IMR-90 (cell line): ENCODE measurements around the gene RASSF4. TPM values are rescaled to one million over a fixed set of nuclear protein-coding genes. Genes with fewer than 3 reads are reported as not detected.

Source experiments
- ATAC-seq: fragments of 200-7000 bp; cut with Tn5 transposase; 2 replicates; pipeline ENCODE4 v1.9.1; 2020; ENCODE audit warnings: low read depth, mild to moderate bottlenecking, moderate library complexity
- BruUV-seq: library from RNA; stranded (reverse); fragments of 400-500 nt; replicated peaks from 2 replicates; lab custom pipeline; 2021; lab: Mats Ljungman, UMichigan
- CTCF ChIA-PET: fragments of 300-600 bp; formaldehyde crosslinking; extraction: SDS; loops from one replicate; lab custom pipeline; 2021; ENCODE audit warnings: antibody characterized with exemption; lab: Yijun Ruan, JAX
- POLR2A ChIA-PET: fragments of 300-600 bp; sonication (Branson Sonifier 250); formaldehyde crosslinking; loops from one replicate; lab custom pipeline; 2022; ENCODE audit warnings: antibody characterized with exemption; ENCODE audit not compliant: unreplicated experiment; lab: Charles Lee
- DNase-seq: peaks from one replicate; pipeline ENCODE4 v3.0.0; 2013
- H2AFZ ChIP-seq: replicated peaks from 2 replicates; pipeline ENCODE3; 2013; ENCODE audit warnings: low read length, mild to moderate bottlenecking; ENCODE audit not compliant: poor library complexity
- H2AK5ac ChIP-seq: 2 replicates; pipeline ENCODE4 v1.6.1; 2013; ENCODE audit warnings: low read depth, low read length, inconsistent platforms
- H2AK9ac ChIP-seq: replicated peaks from 2 replicates; pipeline ENCODE3; 2013; ENCODE audit warnings: mild to moderate bottlenecking, low read depth, low read length, moderate library complexity; ENCODE audit not compliant: poor library complexity
- H2BK120ac ChIP-seq: 2 replicates; pipeline ENCODE4 v1.6.1; 2013; ENCODE audit warnings: low read depth, low read length, inconsistent platforms
- H2BK15ac ChIP-seq: 3 replicates; pipeline ENCODE4 v1.6.1; 2013; ENCODE audit warnings: low read depth, low read length, inconsistent platforms
- H2BK20ac ChIP-seq: 2 replicates; pipeline ENCODE4 v1.6.1; 2013; ENCODE audit warnings: low read depth, mild to moderate bottlenecking, inconsistent platforms, low read length, moderate library complexity
- H2BK5ac ChIP-seq: 2 replicates; pipeline ENCODE4 v1.6.1; 2013; ENCODE audit warnings: mild to moderate bottlenecking, low read depth, low read length, inconsistent platforms; ENCODE audit not compliant: poor library complexity, severe bottlenecking
- H3K14ac ChIP-seq: replicated peaks from 2 replicates; pipeline ENCODE4 v1.6.1; 2013; ENCODE audit warnings: low read depth, low read length, inconsistent platforms
- H3K18ac ChIP-seq: 2 replicates; pipeline ENCODE4 v1.6.1; 2013; ENCODE audit warnings: low read depth, low read length, control low read depth
- H3K23ac ChIP-seq: 2 replicates; pipeline ENCODE4 v1.6.1; 2013; ENCODE audit warnings: low read depth, low read length, inconsistent platforms
- H3K27ac ChIP-seq: 2 replicates; pipeline ENCODE4 v1.5.1; 2013; ENCODE audit warnings: mild to moderate bottlenecking, control low read depth, low read length; ENCODE audit not compliant: insufficient read depth
- H3K27me3 ChIP-seq: 2 replicates; pipeline ENCODE4 v1.6.1; 2013; ENCODE audit warnings: low read length; ENCODE audit not compliant: control insufficient read depth, insufficient read depth
- H3K36me3 ChIP-seq: 2 replicates; pipeline ENCODE4 v1.6.1; 2013; ENCODE audit warnings: low read length, mixed read lengths; ENCODE audit not compliant: control insufficient read depth, insufficient read depth
- H3K4ac ChIP-seq: 2 replicates; pipeline ENCODE4 v1.6.1; 2013; ENCODE audit warnings: low read depth, low read length, inconsistent platforms
- H3K4me1 ChIP-seq: 2 replicates; pipeline ENCODE4 v1.6.1; 2013; ENCODE audit warnings: low read length, mixed read lengths; ENCODE audit not compliant: control insufficient read depth, insufficient read depth
- H3K4me2 ChIP-seq: 2 replicates; pipeline ENCODE4 v1.6.1; 2013; ENCODE audit warnings: low read depth, mild to moderate bottlenecking, control low read depth, low read length, moderate library complexity
- H3K4me3 ChIP-seq: 2 replicates; pipeline ENCODE4 v1.5.1; 2013; ENCODE audit warnings: low read depth, mild to moderate bottlenecking, control low read depth, low read length, moderate library complexity; ENCODE audit not compliant: insufficient read depth
- H3K56ac ChIP-seq: 2 replicates; pipeline ENCODE4 v1.6.1; 2013; ENCODE audit warnings: low read length, inconsistent platforms; ENCODE audit not compliant: insufficient read depth; ENCODE audit errors: extremely low read depth
- H3K79me1 ChIP-seq, 2 experiments: 2 replicates each; pipeline ENCODE4 v1.6.1; 2013; ENCODE audit warnings: low read length in 2 of 2, inconsistent platforms in 1 of 2, low read depth in 1 of 2
- H3K9ac ChIP-seq: 2 replicates; pipeline ENCODE4 v1.6.1; 2013; ENCODE audit warnings: low read depth, low read length, control low read depth
- H3K9me1 ChIP-seq: 2 replicates; pipeline ENCODE4 v1.6.1; 2013; ENCODE audit warnings: low read length, inconsistent platforms; ENCODE audit not compliant: insufficient read depth
- H3K9me3 ChIP-seq: 2 replicates; pipeline ENCODE4 v1.6.1; 2013; ENCODE audit warnings: low read length; ENCODE audit not compliant: control insufficient read depth, insufficient read depth
- H4K20me1 ChIP-seq: 2 replicates; pipeline ENCODE4 v1.6.1; 2013; ENCODE audit warnings: low read length, inconsistent platforms; ENCODE audit not compliant: insufficient read depth
- H4K5ac ChIP-seq: 2 replicates; pipeline ENCODE4 v1.6.1; 2013; ENCODE audit warnings: mild to moderate bottlenecking, low read depth, low read length, control low read depth
- H4K8ac ChIP-seq, 2 experiments: 2 replicates each; pipeline ENCODE4 v1.6.1; 2013; ENCODE audit warnings: low read depth in 2 of 2, low read length in 2 of 2, control low read depth in 1 of 2, inconsistent platforms in 1 of 2
- H4K91ac ChIP-seq: 2 replicates; pipeline ENCODE4 v1.6.1; 2013; ENCODE audit warnings: low read depth, low read length, inconsistent platforms; ENCODE audit not compliant: insufficient read depth
- BHLHE40 ChIP-seq: fragments of 150-350 bp; IDR thresholded peaks from 2 replicates; pipeline ENCODE4 v1.6.1; 2016; ENCODE audit warnings: mild to moderate bottlenecking, low read depth, low read length
- CEBPB ChIP-seq: IDR thresholded peaks from 2 replicates; pipeline ENCODE4 v1.6.1; 2012; ENCODE audit warnings: low read depth, low read length, improper control_type of control experiment
- CHD1 ChIP-seq: IDR thresholded peaks from 2 replicates; pipeline ENCODE4 v1.6.1; 2012; ENCODE audit warnings: low read depth, low read length, improper control_type of control experiment
- CTCF ChIP-seq: conservative IDR thresholded peaks from 2 replicates; pipeline ENCODE4 v1.5.1; 2012; ENCODE audit warnings: mild to moderate bottlenecking, low read depth, low read length, improper control_type of control experiment
- ELK1 ChIP-seq: fragments of 150-350 bp; IDR thresholded peaks from 2 replicates; pipeline ENCODE4 v1.6.1; 2016; ENCODE audit warnings: low read depth, mild to moderate bottlenecking, low read length, moderate library complexity, borderline replicate concordance
- FOS ChIP-seq: fragments of 150-350 bp; IDR thresholded peaks from 2 replicates; pipeline ENCODE4 v1.6.1; 2016; ENCODE audit warnings: low read depth, low read length
- MAFK ChIP-seq: IDR thresholded peaks from 2 replicates; pipeline ENCODE4 v1.6.1; 2012; ENCODE audit warnings: low read depth, low read length, improper control_type of control experiment
- MAZ ChIP-seq: IDR thresholded peaks from 2 replicates; pipeline ENCODE4 v1.6.1; 2012; ENCODE audit warnings: low read depth, mild to moderate bottlenecking, low read length, improper control_type of control experiment, moderate library complexity, borderline replicate concordance
- MXI1 ChIP-seq: IDR thresholded peaks from 2 replicates; pipeline ENCODE4 v1.6.1; 2012; ENCODE audit warnings: low read depth, mild to moderate bottlenecking, low read length, moderate library complexity, borderline replicate concordance
- NFE2L2 ChIP-seq: fragments of 150-350 bp; IDR thresholded peaks from 2 replicates; pipeline ENCODE4 v1.6.1; 2016; ENCODE audit warnings: low read depth, mild to moderate bottlenecking, low read length
- POLR2A ChIP-seq: IDR thresholded peaks from 2 replicates; pipeline ENCODE4 v1.6.1; 2012; ENCODE audit warnings: mild to moderate bottlenecking, low read depth, low read length
- RAD21 ChIP-seq: IDR thresholded peaks from 2 replicates; pipeline ENCODE4 v1.6.1; 2012; ENCODE audit warnings: low read length, improper control_type of control experiment
- RCOR1 ChIP-seq: IDR thresholded peaks from 2 replicates; pipeline ENCODE4 v1.6.1; 2012; ENCODE audit warnings: mild to moderate bottlenecking, low read length, improper control_type of control experiment; ENCODE audit not compliant: insufficient replicate concordance
- RFX5 ChIP-seq: IDR thresholded peaks from 2 replicates; pipeline ENCODE4 v1.8.0; 2012; ENCODE audit warnings: low read depth, mild to moderate bottlenecking, low read length, moderate library complexity
- SMC3 ChIP-seq: fragments of 150-350 bp; IDR thresholded peaks from 2 replicates; pipeline ENCODE4 v1.6.1; 2016; ENCODE audit warnings: low read depth, mild to moderate bottlenecking, antibody characterized with exemption, low read length, moderate library complexity
- USF2 ChIP-seq: fragments of 150-350 bp; IDR thresholded peaks from 2 replicates; pipeline ENCODE4 v1.6.1; 2017; ENCODE audit warnings: mild to moderate bottlenecking, antibody characterized with exemption, low read length, low read depth
- WGBS, 2 experiments: methylation state at CpG; one replicate each; pipeline versions ENCODE4 v1.1.5 to v1.1.7; 2013; ENCODE audit warnings: missing lambda C conversion rate in 2 of 2; ENCODE audit not compliant: insufficient read length in 1 of 2; ENCODE audit errors: extremely low coverage in 2 of 2; 5-methylcytosine and 5-hydroxymethylcytosine counted together
- dilution Hi-C: fragments of 300-500 bp; cut with HindIII; formaldehyde crosslinking; loops from one replicate; pipeline ENCODE4 v1.14.3; 2018; ENCODE audit warnings: low sequenced_read_pairs; ENCODE audit not compliant: unreplicated experiment
- in situ Hi-C: fragments of 300-500 bp; cut with MboI; formaldehyde crosslinking; loops from 3 replicates; pipeline ENCODE4 v1.14.3; 2019; ENCODE audit warnings: low sequenced_read_pairs, inconsistent platforms, mixed read lengths
- intact Hi-C: fragments of 100-400 bp; cut with micrococcal nuclease; formaldehyde crosslinking; loops from 2 replicates; pipeline ENCODE4 v1.10.0; 2022
- polyA plus RNA-seq, 3 experiments: library from polyadenylated mRNA; depleted of rRNA; stranded (reverse); fragments of >200 nt; gene quantifications; 2 replicates each; pipeline ENCODE4 v1.2.3, GENCODE V29; 2012; ENCODE audit warnings: low replicate concordance in 1 of 3
- total RNA-seq: library from RNA; depleted of rRNA; stranded (reverse); fragments of >200 nt; gene quantifications from 2 replicates; pipeline ENCODE4 v1.2.3, GENCODE V29; 2012

The RASSF4 gene
- total and polyA plus RNA-seq, 2 of the 4 experiments (the other 2 are of a cell fraction), result 5.9 to 8.6 TPM

- H4K8ac ChIP-seq, result no peak overlapping the region
- ChIA-PET POLR2A (interaction anchor here (0.6 kb wide), 1 partner anchor 1812 kb away, joined by 3 read pairs; no protein-coding TSS in a partner anchor), CTCF (interaction anchor here (0.6 to 1.1 kb wide), 2 partner anchors 14 to 1947 kb away, joined by 3 to 4 read pairs; no protein-coding TSS in a partner anchor)
- no peak overlapping the region for H2BK5ac ChIP-seq
- H4K5ac ChIP-seq, result no peak overlapping the region
- peaks cover 3% of the 10 kb centered on the region; the same call in 1 of the 2 replicates for H3K4me1 ChIP-seq
- in situ Hi-C loops (no loop called here), dilution Hi-C loops (no loop called here), intact Hi-C loops (no loop called here)
- H2BK120ac ChIP-seq, result no peak overlapping the region
- no peak overlapping the region for H2BK20ac ChIP-seq
- no peak overlapping the region for H3K4ac ChIP-seq
- no peak overlapping the region for H3K27ac ChIP-seq
- no peak overlapping the region for H3K23ac ChIP-seq
- DNase-seq, result peak; percentile 63
- TF ChIP-seq RCOR1 (no peak), MAFK (no peak), POLR2A (no peak), ELK1 (no peak), SMC3 (no peak), MAZ (no peak), CHD1 (no peak), CEBPB (no peak), BHLHE40 (no peak), USF2 (no peak), FOS (no peak), RFX5 (no peak), NFE2L2 (no peak), MXI1 (no peak), CTCF (no peak), RAD21 (no peak)
- H3K9ac ChIP-seq, result no peak overlapping the region
- no peaks in the 10 kb centered on the region for H3K79me1 ChIP-seq
- H3K4me2 ChIP-seq, result no peak overlapping the region; the same call in 1 of the 2 replicates
- no peak overlapping the region for H2AK5ac ChIP-seq
- H3K4me3 ChIP-seq, result no peak overlapping the region
- no TSS peak for BruUV-seq
- no peak overlapping the region for H2BK15ac ChIP-seq
- no peak overlapping the region for H4K91ac ChIP-seq
- ATAC-seq, result peak; percentile 79
- H2AFZ ChIP-seq, result no peak overlapping the region
- no peak overlapping the region for H3K56ac ChIP-seq
- no peaks in the 10 kb centered on the region for H3K36me3 ChIP-seq
- H3K18ac ChIP-seq, result no peak overlapping the region
- WGBS, 2 experiments, result no CpG with 5 or more reads among the region's 2 CpGs
- H3K14ac ChIP-seq, result no peak overlapping the region
- H2AK9ac ChIP-seq, result no peak overlapping the region
- H3K27me3 ChIP-seq, result no peaks in the 10 kb centered on the region
- H4K20me1 ChIP-seq, result no peaks in the 10 kb centered on the region
- H3K9me3 ChIP-seq, result peaks cover 2% of the 10 kb centered on the region; the same call in 1 of the 2 replicates
- H3K9me1 ChIP-seq, result no peaks in the 10 kb centered on the region
Observed at GRCh38 chr10:44946205-44946604, 13.4 kb upstream of the RASSF4 start.
